ENCODE measurements around the gene ASPSCR1. TPM values are rescaled to one million over a fixed set of nuclear protein-coding genes. Genes with fewer than 3 reads are reported as not detected.

Gene ASPSCR1, protein sequence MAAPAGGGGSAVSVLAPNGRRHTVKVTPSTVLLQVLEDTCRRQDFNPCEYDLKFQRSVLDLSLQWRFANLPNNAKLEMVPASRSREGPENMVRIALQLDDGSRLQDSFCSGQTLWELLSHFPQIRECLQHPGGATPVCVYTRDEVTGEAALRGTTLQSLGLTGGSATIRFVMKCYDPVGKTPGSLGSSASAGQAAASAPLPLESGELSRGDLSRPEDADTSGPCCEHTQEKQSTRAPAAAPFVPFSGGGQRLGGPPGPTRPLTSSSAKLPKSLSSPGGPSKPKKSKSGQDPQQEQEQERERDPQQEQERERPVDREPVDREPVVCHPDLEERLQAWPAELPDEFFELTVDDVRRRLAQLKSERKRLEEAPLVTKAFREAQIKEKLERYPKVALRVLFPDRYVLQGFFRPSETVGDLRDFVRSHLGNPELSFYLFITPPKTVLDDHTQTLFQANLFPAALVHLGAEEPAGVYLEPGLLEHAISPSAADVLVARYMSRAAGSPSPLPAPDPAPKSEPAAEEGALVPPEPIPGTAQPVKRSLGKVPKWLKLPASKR
- 21.8 TPM for polyA plus RNA-seq (2013, experiment 1 of 2)
- 24.2 TPM for polyA plus RNA-seq (2013, experiment 2 of 2)

DNA sequence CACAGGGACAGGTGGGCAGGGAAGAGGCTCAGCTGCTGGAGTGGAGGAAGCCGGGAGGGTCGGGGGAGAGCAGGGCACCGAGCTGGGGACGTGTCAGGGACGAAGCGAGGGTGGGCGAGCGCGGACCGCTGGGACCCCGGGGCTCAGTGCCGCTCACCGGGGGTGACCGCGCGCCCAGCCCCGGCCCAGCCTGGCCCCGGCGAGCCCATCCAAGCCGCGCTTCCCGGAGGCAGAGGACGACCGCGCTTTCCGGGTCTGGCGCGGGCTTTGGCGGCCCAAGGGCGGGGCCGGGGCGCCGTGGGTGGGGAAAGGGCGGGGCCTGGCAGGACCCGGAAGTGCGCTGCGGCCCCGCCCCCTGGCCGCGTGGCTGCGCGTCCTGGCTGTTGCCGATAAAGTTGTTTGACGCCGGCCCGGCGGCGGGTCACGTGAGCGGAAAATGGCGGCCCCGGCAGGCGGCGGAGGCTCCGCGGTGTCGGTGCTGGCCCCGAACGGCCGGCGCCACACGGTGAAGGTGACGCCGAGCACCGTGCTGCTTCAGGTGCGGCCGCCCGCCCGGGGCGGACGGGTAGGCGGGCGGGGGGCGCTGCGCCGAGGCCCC lies at the start of gene ASPSCR1:
TSS of gene ASPSCR1 (plus strand) at position 419 of the 598 bp plus-strand sequence. CDS start at position 437, 18 bp downstream.
- peak within 1 kb of the TSS; percentile 73 for H2BK12ac ChIP-seq (ENCODE audit: low read length)
- peaks cover 3 to 10% of the 10 kb centered on the region in 2 donors for H3K9me3 ChIP-seq (replicated peaks in 1 of 2; ENCODE audit: control insufficient read depth in 2 of 2, insufficient read depth in 1 of 2, low read depth in 1 of 2, low read length in 2 of 2)
- WGBS, 2 donors (ENCODE audit: extremely low coverage in 2 of 2, insufficient read length in 2 of 2, insufficient replicate concordance in 1 of 2): no CpG with 5 or more reads among the region's 76 CpGs
- peak within 1 kb of the TSS; percentile 72 for H2BK120ac ChIP-seq (ENCODE audit: low read depth, low read length)
- H3K27ac ChIP-seq (replicated peaks; ENCODE audit: low read length): peak within 1 kb of the TSS; percentile 88
- peak within 1 kb of the TSS; percentile 92 for H2BK15ac ChIP-seq (ENCODE audit: low read length)
- DNase-seq (ENCODE audit: low spot score): peak; percentile 92
- H3K14ac ChIP-seq (ENCODE audit: low read length): peak within 1 kb of the TSS; percentile 99
- peak within 1 kb of the TSS; percentile 99 for H2AFZ ChIP-seq (ENCODE audit: low read length)
- H3K36me3 ChIP-seq (replicated peaks in 1 of 2; ENCODE audit: control insufficient read depth in 2 of 2, insufficient read depth in 2 of 2, low read length in 2 of 2): peaks cover 2 to 22% of the 10 kb centered on the region in 2 donors
- H3K79me1 ChIP-seq (ENCODE audit: low read depth, low read length): peaks cover 4% of the 10 kb centered on the region
- peak within 1 kb of the TSS; percentile 99 for H3K18ac ChIP-seq (ENCODE audit: low read length)
- H3K4ac ChIP-seq (ENCODE audit: low read length): peak within 1 kb of the TSS; percentile 93
- peak within 1 kb of the TSS; percentile 88 to 95 for H3K4me3 ChIP-seq (ENCODE audit: low read length in 2 of 2)
- H3K9ac ChIP-seq (ENCODE audit: low read depth, low read length, poor library complexity): peak within 1 kb of the TSS; percentile 97
- H4K8ac ChIP-seq (ENCODE audit: low read depth, low read length): peak within 1 kb of the TSS; percentile 96
- H3K23ac ChIP-seq (ENCODE audit: low read depth, low read length, poor library complexity): peak within 1 kb of the TSS; percentile 98
- peaks cover 8% of the 10 kb centered on the region in 2 donors for H3K4me1 ChIP-seq (ENCODE audit: control insufficient read depth in 2 of 2, insufficient read depth in 1 of 2, low read depth in 1 of 2, low read length in 2 of 2)
- peak within 1 kb of the TSS; percentile 99 for H2AK5ac ChIP-seq (ENCODE audit: low read depth, low read length)
- no peak within 1 kb of the TSS for H4K91ac ChIP-seq (ENCODE audit: low read depth, low read length, poor library complexity)
- H3K4me2 ChIP-seq (ENCODE audit: insufficient read depth, low read length, poor library complexity, severe bottlenecking): peak within 1 kb of the TSS; percentile 93
- peaks cover 0 to 14% (median 0%) of the 10 kb centered on the region in 3 experiments for H3K27me3 ChIP-seq (ENCODE audit: control insufficient read depth in 3 of 3, insufficient read depth in 3 of 3, low read depth in 1 of 3, low read length in 3 of 3)
- peak within 1 kb of the TSS; percentile 95 for H2BK5ac ChIP-seq (ENCODE audit: low read length)

DNA sequence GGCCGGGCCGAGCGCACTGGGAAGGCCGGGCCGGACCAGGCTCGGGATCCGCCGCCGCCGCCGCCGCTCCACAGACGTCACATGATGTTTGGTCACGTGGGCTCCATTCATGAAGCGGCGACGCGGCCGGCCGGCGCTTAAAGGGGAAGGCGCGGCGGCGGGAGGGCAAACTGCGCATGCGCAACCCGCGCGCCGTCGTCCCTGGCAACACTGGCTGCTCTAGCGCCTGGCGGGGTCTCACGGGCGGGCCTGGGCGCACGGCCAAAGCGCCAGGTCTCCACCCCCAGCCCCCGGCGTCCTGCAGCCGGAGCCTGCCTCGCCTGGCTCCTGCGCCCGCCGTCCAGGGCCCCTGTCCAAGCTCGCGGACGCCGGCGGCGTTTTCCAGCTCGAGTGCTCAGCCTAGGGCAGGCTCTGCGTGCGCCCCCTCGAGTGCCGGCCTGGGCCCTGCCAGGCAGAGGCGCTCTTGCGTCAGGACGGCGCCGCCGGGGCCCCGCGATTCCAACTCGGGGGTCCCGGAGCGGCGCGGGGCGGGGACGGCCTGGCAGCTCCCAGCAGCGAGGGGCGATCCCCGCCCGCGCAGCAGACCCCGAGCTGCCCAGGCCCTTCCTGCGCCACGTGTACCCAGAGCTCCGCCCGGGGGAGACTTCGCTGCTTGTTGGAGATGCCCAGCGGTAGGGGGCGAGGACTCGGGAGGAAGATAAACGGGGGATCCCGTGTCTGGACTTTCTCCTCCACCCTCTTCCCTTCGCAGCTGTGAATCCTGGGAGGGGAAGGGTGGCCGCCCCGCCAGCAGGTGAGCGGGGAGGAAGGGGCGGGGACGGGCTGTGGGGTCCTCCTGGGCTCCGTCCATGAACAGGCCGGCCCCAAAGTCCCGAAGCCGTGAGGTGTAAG lies 49.5 kb upstream of the ASPSCR1 start, which contains the start of gene MAFG:
TSS of gene MAFG (minus strand) at position 83 of the 891 bp plus-strand sequence. CDS start 4,550 bp downstream, outside the sequence.
- peak within 1 kb of the TSS; percentile 93 for H3K4me2 ChIP-seq (ENCODE audit: insufficient read depth, low read length, poor library complexity, severe bottlenecking)
- H4K91ac ChIP-seq (ENCODE audit: low read depth, low read length, poor library complexity): no peak within 1 kb of the TSS
- H2AFZ ChIP-seq (ENCODE audit: low read length): peak within 1 kb of the TSS; percentile 99
- H4K8ac ChIP-seq (ENCODE audit: low read depth, low read length): peak within 1 kb of the TSS; percentile 43
- peak within 1 kb of the TSS; percentile 97 for H3K18ac ChIP-seq (ENCODE audit: low read length)
- H3K79me1 ChIP-seq (ENCODE audit: low read depth, low read length): peaks cover 39% of the 10 kb centered on the region
- peak within 1 kb of the TSS; percentile 89 for H2BK15ac ChIP-seq (ENCODE audit: low read length)
- H3K23ac ChIP-seq (ENCODE audit: low read depth, low read length, poor library complexity): peak within 1 kb of the TSS; percentile 98
- peak within 1 kb of the TSS; percentile 74 to 95 for H3K4me3 ChIP-seq (ENCODE audit: low read length in 2 of 2)
- H3K27me3 ChIP-seq (ENCODE audit: control insufficient read depth in 3 of 3, insufficient read depth in 3 of 3, low read depth in 1 of 3, low read length in 3 of 3): peaks cover 0 to 10% (median 0%) of the 10 kb centered on the region in 3 experiments
- H3K9ac ChIP-seq (ENCODE audit: low read depth, low read length, poor library complexity): peak within 1 kb of the TSS; percentile 97
- WGBS, 2 donors (ENCODE audit: extremely low coverage in 2 of 2, insufficient read length in 2 of 2, insufficient replicate concordance in 1 of 2): no CpG with 5 or more reads among the region's 98 CpGs
- H2BK5ac ChIP-seq (ENCODE audit: low read length): peak within 1 kb of the TSS; percentile 90
- peaks cover 3% of the 10 kb centered on the region in 2 donors for H3K36me3 ChIP-seq (replicated peaks in 1 of 2; ENCODE audit: control insufficient read depth in 2 of 2, insufficient read depth in 2 of 2, low read length in 2 of 2)
- peaks cover 0 to under 1% of the 10 kb centered on the region in 2 donors for H3K9me3 ChIP-seq (replicated peaks in 1 of 2; ENCODE audit: control insufficient read depth in 2 of 2, insufficient read depth in 1 of 2, low read depth in 1 of 2, low read length in 2 of 2)
- peak within 1 kb of the TSS; percentile 97 for H3K14ac ChIP-seq (ENCODE audit: low read length)
- H2AK5ac ChIP-seq (ENCODE audit: low read depth, low read length): peak within 1 kb of the TSS; percentile 97
- H2BK12ac ChIP-seq (ENCODE audit: low read length): peak within 1 kb of the TSS; percentile 97
- peak within 1 kb of the TSS; percentile 61 for H3K27ac ChIP-seq (replicated peaks; ENCODE audit: low read length)
- peak within 1 kb of the TSS; percentile 72 for H2BK120ac ChIP-seq (ENCODE audit: low read depth, low read length)
- H3K4me1 ChIP-seq (ENCODE audit: control insufficient read depth in 2 of 2, insufficient read depth in 1 of 2, low read depth in 1 of 2, low read length in 2 of 2): peaks cover 22 to 33% of the 10 kb centered on the region in 2 donors
- H3K4ac ChIP-seq (ENCODE audit: low read length): peak within 1 kb of the TSS; percentile 93
- DNase-seq (ENCODE audit: low spot score): peak; percentile 98

DNA sequence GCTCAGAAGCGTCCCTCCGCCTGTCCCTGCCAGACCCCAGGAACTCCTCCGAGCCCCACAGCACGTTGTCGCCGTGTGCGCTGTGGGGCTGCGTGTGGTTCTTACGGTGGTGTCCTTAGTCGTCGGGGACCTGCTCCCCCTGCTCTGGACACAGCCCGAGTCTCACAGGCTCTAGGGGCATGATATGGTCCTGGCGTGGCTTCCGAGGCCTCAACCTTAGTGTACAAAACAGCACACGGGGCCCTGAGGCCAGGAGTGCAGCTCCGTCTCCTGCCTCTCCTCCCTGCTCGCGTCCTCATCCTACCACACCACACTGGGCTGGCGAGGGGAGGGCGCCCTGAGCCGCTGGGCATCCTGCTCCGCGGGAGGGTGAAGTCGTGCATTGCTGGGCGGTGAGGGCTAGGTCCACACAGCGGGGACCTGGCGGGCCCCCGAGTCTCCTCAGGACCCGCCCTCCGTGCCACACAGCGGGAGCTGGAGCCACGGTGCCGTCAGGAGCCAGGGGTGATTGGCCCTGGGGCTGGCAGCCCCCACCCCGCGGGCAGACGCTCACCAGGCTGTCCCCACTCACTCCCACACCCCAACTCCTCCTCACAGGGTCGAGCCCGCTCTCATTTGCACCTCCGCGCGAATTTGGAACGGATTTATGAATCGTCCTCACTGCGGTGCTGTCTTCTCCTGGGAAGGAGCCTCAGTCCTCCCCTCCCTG lies 48.7 kb upstream of the ASPSCR1 start:
- WGBS, 2 donors (ENCODE audit: extremely low coverage in 2 of 2, insufficient read length in 2 of 2, insufficient replicate concordance in 1 of 2): no CpG with 5 or more reads among the region's 44 CpGs
- peaks cover 22 to 28% of the 10 kb centered on the region in 2 donors for H3K4me1 ChIP-seq (ENCODE audit: control insufficient read depth in 2 of 2, insufficient read depth in 1 of 2, low read depth in 1 of 2, low read length in 2 of 2)
- peak overlapping the region; percentile 97 for H3K18ac ChIP-seq (ENCODE audit: low read length)

More for the DNA sequence above, 48.7 kb upstream of the ASPSCR1 start:
- Histone ChIP-seq H4K8ac (ENCODE audit: low read depth, low read length) (peak overlapping the region; percentile 43), H2AFZ (ENCODE audit: low read length) (peak overlapping the region; percentile 99), H2BK5ac (ENCODE audit: low read length) (peak overlapping the region; percentile 90), H3K36me3 (replicated peaks in 1 of 2; ENCODE audit: control insufficient read depth in 2 of 2, insufficient read depth in 2 of 2, low read length in 2 of 2) (peaks cover 2 to 10% of the 10 kb centered on the region in 2 donors), H2BK120ac (ENCODE audit: low read depth, low read length) (peak overlapping the region; percentile 72), H3K79me1 (ENCODE audit: low read depth, low read length) (peaks cover 36% of the 10 kb centered on the region), H3K4me3 (ENCODE audit: low read length in 2 of 2) (peak overlapping the region; percentile 74 to 90), H2BK12ac (ENCODE audit: low read length) (peak overlapping the region; percentile 97), H2BK15ac (ENCODE audit: low read length) (peak overlapping the region; percentile 89), H2AK5ac (ENCODE audit: low read depth, low read length) (peak overlapping the region; percentile 97), H3K27ac (replicated peaks; ENCODE audit: low read length) (no peak overlapping the region), H3K27me3 (ENCODE audit: control insufficient read depth in 3 of 3, insufficient read depth in 3 of 3, low read depth in 1 of 3, low read length in 3 of 3) (peaks cover 0 to 10% (median 0%) of the 10 kb centered on the region in 3 experiments), H3K4me2 (ENCODE audit: insufficient read depth, low read length, poor library complexity, severe bottlenecking) (peak overlapping the region; percentile 93), H3K9me3 (replicated peaks in 1 of 2; ENCODE audit: control insufficient read depth in 2 of 2, insufficient read depth in 1 of 2, low read depth in 1 of 2, low read length in 2 of 2) (no peaks in the 10 kb centered on the region), H3K14ac (ENCODE audit: low read length) (peak overlapping the region; percentile 97), H4K91ac (ENCODE audit: low read depth, low read length, poor library complexity) (no peak overlapping the region), H3K4ac (ENCODE audit: low read length) (peak overlapping the region; percentile 93), H3K23ac (ENCODE audit: low read depth, low read length, poor library complexity) (peak overlapping the region; percentile 98), H3K9ac (ENCODE audit: low read depth, low read length, poor library complexity) (peak overlapping the region; percentile 97)
- DNase-seq (ENCODE audit: low spot score): no peak

Data from neuronal stem cell (in vitro differentiated cells).